Esophagus muscularis mucosa (tissue), 4 donors: ENCODE measurements around the gene DNAJC27.

Source experiments
- CTCF ChIP-seq, 3 experiments: fragments of 200-600 bp in 2 of 3; fragments of 450-650 bp in 1 of 3; sonication (generic) in 2 of 3; IDR thresholded peaks; one replicate each; pipeline ENCODE4 v1.5.1; 2017 to 2019; ENCODE audit warnings: antibody characterized with exemption in 3 of 3, mild to moderate bottlenecking in 2 of 3, moderate library complexity in 1 of 3
- EP300 ChIP-seq: sonication (generic); formaldehyde crosslinking; IDR thresholded peaks from one replicate; pipeline ENCODE4 v1.6.1; 2017; ENCODE audit warnings: antibody characterized with exemption
- POLR2A ChIP-seq: fragments of 450-650 bp; IDR thresholded peaks from one replicate; pipeline ENCODE4 v1.6.1; 2017; ENCODE audit warnings: antibody characterized with exemption, moderate library complexity, mild to moderate bottlenecking, low read depth
- POLR2AphosphoS5 ChIP-seq, 2 donors: sonication (generic); formaldehyde crosslinking; IDR thresholded peaks; one replicate each; pipeline ENCODE4 v1.6.1; 2017; ENCODE audit warnings: antibody characterized with exemption in 2 of 2

GRCh38 chr2:24899361-24899910 is 72.3 kb downstream of the DNAJC27 start:
- TF ChIP-seq POLR2A = no peak
- TF ChIP-seq CTCF (IDR thresholded peaks at IDR 0.05) = no peak
- no peak for TF ChIP-seq POLR2AphosphoS5 (IDR thresholded peaks at IDR 0.05)
- TF ChIP-seq EP300 = no peak
